ENCODE measurements around the gene TIAL1.

TIAL1 gene, protein sequence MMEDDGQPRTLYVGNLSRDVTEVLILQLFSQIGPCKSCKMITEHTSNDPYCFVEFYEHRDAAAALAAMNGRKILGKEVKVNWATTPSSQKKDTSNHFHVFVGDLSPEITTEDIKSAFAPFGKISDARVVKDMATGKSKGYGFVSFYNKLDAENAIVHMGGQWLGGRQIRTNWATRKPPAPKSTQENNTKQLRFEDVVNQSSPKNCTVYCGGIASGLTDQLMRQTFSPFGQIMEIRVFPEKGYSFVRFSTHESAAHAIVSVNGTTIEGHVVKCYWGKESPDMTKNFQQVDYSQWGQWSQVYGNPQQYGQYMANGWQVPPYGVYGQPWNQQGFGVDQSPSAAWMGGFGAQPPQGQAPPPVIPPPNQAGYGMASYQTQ

GRCh38 chr10:119596537-119597404 lies at the start of gene TIAL1:
Gene TIAL1 (minus strand): TSS chr10:119596964. CDS start chr10:119596465, 499 bp downstream.
- TF ChIP-seq, protein P1, sequence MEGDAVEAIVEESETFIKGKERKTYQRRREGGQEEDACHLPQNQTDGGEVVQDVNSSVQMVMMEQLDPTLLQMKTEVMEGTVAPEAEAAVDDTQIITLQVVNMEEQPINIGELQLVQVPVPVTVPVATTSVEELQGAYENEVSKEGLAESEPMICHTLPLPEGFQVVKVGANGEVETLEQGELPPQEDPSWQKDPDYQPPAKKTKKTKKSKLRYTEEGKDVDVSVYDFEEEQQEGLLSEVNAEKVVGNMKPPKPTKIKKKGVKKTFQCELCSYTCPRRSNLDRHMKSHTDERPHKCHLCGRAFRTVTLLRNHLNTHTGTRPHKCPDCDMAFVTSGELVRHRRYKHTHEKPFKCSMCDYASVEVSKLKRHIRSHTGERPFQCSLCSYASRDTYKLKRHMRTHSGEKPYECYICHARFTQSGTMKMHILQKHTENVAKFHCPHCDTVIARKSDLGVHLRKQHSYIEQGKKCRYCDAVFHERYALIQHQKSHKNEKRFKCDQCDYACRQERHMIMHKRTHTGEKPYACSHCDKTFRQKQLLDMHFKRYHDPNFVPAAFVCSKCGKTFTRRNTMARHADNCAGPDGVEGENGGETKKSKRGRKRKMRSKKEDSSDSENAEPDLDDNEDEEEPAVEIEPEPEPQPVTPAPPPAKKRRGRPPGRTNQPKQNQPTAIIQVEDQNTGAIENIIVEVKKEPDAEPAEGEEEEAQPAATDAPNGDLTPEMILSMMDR (IDR thresholded peaks at IDR 0.05; ENCODE audit: low read depth, low read length, missing control alignments): no peak
- peak within 1 kb of the TSS; percentile 99 for H3K4me3 ChIP-seq (ENCODE audit: low read depth, low read length)
- DNase-seq (ENCODE audit: low read depth): peak; percentile 99

DNA sequence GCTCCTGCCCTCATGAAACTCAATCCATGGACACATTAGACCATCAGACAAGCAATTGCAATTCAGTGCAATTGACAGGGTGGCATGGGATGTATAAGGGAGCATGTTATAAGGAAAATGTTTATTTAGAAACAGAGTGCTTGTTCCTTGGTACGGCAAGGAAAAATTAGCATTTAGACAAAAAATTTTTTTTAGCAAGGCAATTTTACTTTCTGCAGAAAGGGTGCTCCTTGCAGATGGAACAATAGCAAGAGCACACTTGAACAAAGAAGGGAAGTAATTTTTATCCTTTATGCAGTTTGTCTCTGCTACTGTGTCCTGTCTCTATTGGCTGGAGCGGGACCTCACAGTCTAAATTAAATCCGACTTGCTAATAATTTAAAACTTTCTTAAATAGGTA lies 48.2 kb upstream of the TIAL1 start:
- TF ChIP-seq, protein P1 (IDR thresholded peaks at IDR 0.05; ENCODE audit: low read depth, low read length, missing control alignments): no peak
- H3K4me3 ChIP-seq (ENCODE audit: low read depth, low read length): no peak overlapping the region
- DNase-seq (ENCODE audit: low read depth): no peak

- no peak for DNase-seq (ENCODE audit: low read depth)
- TF ChIP-seq, protein P1 (IDR thresholded peaks at IDR 0.05; ENCODE audit: low read depth, low read length, missing control alignments): no peak
- H3K4me3 ChIP-seq (ENCODE audit: low read depth, low read length): no peak overlapping the region
Measured at GRCh38 chr10:119644205-119644814, 47.5 kb upstream of the TIAL1 start.

GRCh38 chr10:119643306-119644204 lies 46.8 kb upstream of the TIAL1 start:
- TF ChIP-seq, protein P1 (IDR thresholded peaks at IDR 0.05; ENCODE audit: low read depth, low read length, missing control alignments): no peak
- DNase-seq (ENCODE audit: low read depth): no peak
- H3K4me3 ChIP-seq (ENCODE audit: low read depth, low read length): no peak overlapping the region

- DNase-seq (ENCODE audit: low read depth): no peak
- TF ChIP-seq, protein P1 (IDR thresholded peaks at IDR 0.05; ENCODE audit: low read depth, low read length, missing control alignments): no peak
- H3K4me3 ChIP-seq (ENCODE audit: low read depth, low read length): no peak overlapping the region
Measured at GRCh38 chr10:119642556-119643111, 45.9 kb upstream of the TIAL1 start.
